Measurements from ENCODE around the gene NDUFC2.
"Not testable (repeated sequence)": the region's sequence is repeated elsewhere in the genome, so short reads cannot be mapped to it uniquely, and the experiment has no call there.

NDUFC2 gene

DNA sequence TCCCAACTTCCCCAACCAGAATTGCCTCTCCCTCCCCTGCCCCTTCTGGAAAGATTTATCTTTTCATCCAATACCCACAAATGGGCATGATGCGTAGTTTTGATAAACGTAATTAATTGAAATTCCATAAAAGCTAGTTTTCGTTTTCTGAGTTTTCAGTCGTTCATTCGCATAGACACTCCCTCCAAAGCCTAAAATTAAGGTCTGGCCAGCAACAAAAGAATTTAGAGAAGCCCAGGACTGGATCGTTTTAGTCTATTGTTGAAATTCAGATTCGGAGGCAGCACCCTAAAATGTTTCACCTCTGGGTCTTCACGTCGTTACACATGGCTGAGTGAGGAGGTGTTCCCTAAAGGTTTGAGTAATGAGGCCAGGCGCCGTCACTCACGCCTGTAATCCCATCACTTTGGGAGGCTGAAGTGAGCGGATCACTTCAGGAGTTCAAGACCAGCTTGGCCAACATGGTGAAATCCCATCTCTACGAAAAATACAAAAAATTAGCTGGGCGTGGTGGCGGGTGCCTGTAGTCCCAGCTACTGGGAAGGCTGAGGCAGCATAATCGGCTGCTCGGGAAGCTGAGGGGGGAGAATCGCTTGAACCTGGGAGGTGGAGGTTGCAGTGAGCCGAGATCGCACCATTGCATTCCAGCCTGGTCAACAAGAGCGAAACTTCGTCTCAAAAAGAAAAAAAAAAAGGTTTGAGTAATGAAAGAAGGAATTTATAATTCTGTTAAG, 589 bp upstream of the NDUFC2 start:
- DNase-seq (ENCODE audit: low read depth in 1 of 2, low spot score in 1 of 2): no peak

DNA sequence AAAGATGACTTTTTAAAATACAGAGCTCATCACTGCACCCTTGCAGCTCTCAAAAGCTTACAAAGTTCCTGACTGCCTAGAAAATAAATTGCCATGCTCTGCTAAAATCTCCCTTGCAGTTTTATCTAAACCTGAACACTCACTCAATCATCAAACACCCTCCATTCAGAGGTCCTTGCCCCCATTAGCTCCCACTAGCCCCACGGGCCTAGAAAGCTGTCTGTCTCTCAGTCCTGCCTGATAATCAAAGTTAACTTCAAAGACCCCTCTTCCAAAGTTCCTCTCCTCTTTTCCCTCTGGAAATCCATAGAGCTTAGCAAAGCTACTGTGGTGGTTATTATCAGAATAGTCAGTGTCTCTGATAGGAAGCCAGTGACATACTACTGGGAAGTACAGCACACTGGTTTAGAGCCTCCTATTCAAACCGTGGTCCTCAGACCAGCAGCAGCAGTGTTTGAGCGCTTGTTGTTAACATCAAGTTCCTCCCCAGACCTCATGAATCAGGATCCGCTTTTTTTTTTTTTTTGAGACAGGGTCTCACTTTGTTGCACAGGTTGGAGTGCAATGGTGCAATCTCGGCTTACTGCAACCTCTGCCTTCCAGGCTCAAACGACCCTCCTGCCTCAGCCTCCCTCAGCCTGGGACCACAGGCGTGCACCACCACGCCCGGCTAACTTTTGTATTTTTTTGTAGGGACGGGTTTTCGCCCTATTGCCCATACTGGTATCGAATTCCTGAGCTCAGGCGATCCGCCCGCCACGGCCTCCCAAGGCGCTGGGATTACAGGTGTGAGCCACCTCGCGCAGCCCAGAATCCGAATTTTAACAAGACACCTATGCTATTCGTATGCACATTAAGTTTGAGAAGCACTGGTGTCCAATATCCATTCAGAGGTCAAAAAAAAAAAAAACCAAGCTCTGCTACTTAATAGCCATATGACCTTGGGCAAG, 1.2 kb downstream of the NDUFC2 start:
- DNase-seq (ENCODE audit: low read depth in 1 of 2, low spot score in 1 of 2): no peak

DNA sequence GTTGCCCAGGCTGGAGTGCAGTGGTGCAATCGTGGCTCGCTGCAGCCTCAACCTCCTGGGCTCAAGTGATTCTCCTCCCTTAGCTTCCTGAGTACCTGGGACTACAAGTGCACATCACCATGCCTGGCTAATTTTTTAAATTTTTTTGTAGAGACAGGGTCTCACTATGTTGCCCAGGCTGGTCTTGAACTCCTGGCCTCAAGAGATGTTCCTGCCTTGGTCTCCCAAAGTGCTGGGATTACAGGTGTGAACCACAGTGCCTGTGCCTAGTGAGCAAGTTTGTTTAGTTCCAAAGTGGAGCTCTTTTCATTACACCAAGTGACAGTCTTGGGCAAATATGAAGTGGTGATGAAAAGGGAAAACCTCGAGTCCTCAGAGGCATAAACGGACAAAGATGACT, 2.1 kb downstream of the NDUFC2 start:
- DNase-seq (ENCODE audit: low read depth in 1 of 2, low spot score in 1 of 2): not testable (repeated sequence)

DNA sequence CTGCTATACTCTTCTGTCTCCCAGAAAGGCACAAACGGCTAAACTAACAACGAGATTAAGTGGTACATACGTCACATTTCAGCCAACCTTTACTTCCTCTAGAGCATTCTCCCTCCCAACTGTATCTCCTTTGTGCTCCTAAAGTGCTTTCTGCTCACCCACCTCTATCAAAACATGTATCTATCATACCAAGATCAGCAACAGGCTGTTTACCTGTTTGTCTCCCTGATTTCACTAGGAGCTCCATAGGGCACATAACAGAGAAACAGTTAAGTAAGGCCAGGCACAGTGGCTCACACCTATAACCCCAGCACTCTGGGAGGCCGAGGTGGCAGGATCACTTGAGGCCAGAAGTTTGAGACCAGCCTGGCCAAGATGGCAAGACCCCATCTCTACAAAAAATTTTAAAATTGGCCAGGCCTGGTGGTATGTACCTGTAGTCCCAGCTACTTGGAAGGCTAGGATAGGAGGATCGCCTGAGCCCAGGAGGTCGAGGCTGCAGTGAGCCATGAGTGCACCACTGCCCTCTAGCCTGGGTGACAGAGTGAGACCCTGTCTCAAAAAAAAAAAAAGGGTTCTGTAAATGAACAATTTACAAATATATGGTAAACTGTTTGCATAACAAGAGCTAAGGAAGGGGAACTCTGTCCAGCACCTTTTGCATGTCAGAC, 2.8 kb downstream of the NDUFC2 start:
- DNase-seq (ENCODE audit: low read depth in 1 of 2, low spot score in 1 of 2): no peak

DNA sequence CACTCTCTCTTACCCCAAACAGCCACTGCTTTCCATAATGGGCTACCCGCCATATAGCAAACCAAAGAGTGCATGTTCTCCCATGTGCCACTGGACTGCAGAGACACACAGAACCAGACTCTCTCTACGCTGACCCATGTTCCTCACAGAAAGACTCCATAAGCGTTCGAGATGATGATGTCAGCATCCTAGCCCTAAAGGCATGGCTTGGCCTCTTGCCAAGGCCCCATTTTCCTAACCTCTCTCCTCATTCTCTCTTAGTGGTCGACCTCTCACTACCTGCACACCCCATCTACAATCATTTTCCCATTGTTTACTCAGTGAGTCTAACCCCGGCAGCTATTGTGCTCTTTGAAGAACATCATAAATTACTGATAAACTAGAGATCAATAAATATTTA, 4.9 kb downstream of the NDUFC2 start:
- DNase-seq (ENCODE audit: low read depth in 1 of 2, low spot score in 1 of 2): no peak

DNA sequence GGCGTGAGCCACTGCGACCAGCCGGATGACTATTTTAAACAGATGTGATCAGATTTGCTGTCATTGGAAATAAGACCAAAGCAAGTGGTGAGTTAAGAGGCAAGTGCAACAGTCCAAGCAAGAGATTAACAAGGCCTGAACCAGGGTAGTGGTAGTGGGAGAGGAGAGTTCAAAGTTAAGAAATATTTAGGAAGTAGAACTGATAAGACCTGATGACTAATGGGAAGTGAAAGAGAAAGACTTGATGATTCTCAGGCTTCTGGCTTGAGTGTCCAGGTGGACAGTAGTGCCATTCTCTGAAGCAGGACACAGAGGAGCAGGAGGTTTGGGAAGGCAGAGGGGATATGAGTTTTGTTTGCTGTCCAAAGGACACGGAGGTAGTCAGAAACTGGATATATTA, 7.2 kb downstream of the NDUFC2 start:
- DNase-seq (ENCODE audit: low read depth in 1 of 2, low spot score in 1 of 2): no peak

DNA sequence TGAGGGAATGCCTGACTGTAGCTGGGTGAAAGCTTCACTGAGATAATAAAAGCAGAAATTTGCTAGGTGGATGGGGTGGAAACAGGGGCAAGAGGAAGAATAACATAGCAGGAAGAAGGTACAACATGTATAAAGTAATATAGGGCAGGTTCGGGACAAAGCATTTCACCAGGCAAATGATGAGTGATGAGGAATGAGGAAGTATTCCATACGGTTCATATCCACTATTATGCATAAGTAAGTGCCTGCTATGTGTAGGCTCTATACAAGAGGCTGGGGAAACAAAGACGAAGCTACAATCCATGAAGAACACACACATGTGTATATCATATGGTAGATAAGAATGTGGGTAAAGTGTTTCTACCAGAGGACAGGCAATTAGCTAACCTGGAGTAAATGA, 7.9 kb downstream of the NDUFC2 start:
- DNase-seq (ENCODE audit: low read depth in 1 of 2, low spot score in 1 of 2): no peak

DNA sequence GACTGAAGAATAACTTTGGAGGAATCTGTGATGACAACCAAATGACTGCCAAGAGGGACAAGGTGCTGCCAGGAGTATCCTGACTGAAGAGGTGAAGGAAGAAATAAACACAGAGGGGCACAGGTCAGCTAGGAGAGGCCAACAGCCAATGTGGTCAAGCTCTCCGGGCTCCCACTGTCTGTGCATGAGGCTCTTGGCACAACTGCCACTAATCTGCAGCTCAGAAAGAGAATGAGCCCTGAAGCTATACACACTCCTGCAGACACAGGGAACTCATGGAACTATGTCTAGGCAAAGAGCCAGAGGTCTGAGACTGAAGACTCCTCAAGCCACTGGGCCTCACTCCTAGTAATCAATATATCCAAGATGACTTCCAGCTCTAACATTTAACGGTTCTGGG, 9.0 kb downstream of the NDUFC2 start:
- DNase-seq (ENCODE audit: low read depth in 1 of 2, low spot score in 1 of 2): no peak

DNA sequence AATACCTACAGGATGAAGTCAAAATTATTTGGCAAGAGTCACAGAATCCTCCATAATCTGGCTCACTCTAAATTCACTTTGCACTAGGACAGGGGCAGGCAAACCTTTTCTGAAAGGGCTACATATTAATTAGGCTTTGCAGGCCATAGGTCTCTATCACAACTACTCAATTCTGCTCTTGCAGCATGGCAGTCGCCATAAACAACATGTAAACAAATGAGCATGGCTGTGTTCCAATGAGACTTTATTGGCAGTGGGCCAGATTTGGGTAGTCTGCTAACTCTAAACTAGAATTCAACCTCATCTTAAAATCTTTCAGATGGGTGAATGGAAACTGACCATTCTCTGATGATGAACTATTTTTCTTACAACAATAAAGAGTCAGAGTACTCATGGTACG, 10.2 kb downstream of the NDUFC2 start:
- no peak for DNase-seq (ENCODE audit: low read depth in 1 of 2, low spot score in 1 of 2)

DNA sequence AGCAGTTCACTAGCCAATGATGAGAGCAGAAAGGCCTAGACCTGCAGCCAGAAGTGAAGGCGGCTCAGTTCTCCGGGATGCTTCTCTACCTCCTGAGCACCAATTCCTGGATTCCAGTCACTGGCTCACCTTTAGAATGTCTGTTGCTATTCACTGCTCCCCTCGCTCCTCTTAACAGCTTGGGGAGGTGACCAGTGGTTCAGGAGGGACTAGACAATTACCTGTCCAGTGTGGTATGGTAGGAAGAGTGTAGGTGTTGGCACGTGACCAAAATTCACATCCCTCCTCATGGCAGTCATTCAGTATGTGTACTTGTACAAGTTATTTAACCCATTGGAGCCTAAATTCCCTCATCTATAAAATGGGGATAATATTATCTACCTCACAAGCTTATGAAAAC, 12.0 kb downstream of the NDUFC2 start:
- no peak for DNase-seq (ENCODE audit: low read depth in 1 of 2, low spot score in 1 of 2)

DNA sequence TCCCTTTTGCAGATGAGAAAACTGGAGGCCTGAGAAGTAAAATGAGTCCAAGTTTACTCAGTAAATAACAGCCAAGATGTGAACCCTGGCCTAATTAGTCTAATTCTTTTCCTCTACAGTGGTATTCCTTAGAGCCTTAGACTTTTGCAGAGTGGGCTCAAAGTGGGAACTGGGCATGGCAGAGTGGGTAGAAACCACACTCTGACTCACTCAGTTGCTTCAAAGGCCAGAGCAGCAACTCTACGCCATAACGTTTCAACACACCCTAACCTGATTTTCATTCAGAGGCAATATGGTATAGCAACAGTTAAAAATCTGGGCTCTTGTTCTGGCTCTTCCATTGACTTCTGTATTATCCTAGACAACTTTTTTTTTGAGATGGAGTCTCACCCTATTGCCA, 13.2 kb downstream of the NDUFC2 start:
- no peak for DNase-seq (ENCODE audit: low read depth in 1 of 2, low spot score in 1 of 2)

DNA sequence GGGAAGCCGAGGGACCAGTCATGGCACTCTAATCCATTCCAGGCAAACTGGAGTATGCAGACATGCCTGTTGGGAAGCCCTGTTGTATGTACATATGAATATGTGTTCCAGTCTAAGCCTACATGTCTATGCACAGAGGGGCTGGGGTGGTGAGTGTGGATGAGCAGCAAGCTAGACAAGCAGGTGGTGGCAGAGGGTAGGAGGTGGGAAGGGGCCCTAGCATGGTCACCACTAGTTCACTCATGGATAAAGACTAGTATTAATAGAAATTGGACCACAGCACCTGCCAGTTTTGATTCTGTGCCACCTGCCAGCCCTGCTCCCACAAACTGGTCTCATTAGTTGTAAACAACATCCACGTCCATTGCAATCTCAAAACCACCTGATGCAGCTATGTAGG, 14.5 kb downstream of the NDUFC2 start:
- DNase-seq (ENCODE audit: low read depth in 1 of 2, low spot score in 1 of 2): no peak

DNA sequence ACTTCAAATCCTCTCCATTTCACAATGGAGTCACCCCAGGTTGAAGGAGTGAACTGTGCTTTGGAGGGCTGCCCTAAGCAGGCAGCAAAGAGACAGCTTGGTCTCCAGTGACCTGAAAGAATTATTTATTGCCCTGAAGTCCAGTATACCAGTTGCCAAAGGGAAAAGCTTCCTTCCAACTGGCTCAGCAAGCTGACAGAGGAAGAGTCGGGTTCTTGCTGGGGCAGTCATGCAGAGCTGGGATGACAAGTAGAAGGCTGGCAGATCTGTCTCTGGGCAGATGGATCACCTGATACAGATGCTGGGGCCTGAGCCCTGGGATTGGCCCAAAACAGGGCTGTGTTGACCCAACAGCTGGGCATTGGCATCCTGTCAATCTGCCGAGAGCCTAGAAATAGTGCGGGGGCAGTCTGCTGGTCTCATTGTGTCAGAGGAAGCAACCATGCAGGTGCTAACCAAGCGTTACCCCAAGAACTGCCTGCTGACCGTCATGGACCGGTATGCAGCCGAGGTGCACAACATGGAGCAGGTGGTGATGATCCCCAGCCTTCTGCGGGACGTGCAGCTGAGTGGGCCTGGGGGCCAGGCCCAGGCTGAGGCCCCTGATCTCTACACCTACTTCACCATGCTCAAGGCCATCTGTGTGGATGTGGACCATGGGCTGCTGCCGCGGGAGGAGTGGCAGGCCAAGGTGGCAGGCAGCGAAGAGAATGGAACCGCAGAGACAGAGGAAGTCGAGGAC, 16.1 kb downstream of the NDUFC2 start, which contains the start of gene THRSP:
Gene THRSP, plus strand, starts transcription at position 422 of the 742 bp plus-strand sequence. Its CDS starts 21 bp downstream, at position 443.
- DNase-seq (ENCODE audit: low read depth in 1 of 2, low spot score in 1 of 2): no peak

DNA sequence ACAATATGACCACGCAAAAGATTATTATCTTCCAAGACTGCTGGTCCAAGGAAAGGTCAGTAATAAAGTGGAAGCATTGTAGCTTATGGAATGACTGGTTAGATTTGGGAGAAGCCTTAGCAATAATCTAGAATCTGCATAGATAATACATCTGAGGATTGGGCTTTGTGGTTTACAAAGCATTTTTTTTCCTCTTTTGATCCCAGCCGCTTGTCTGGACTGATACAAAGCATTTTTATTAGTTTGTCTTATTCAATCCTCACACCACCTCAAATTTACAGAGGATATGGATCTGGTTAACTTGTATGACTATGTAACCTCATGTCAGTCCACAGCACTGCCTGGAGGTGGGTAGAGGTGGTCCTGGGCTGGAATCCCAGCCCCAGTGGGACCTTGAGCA, 17.0 kb downstream of the NDUFC2 start:
- DNase-seq (ENCODE audit: low read depth in 1 of 2, low spot score in 1 of 2): no peak

DNA sequence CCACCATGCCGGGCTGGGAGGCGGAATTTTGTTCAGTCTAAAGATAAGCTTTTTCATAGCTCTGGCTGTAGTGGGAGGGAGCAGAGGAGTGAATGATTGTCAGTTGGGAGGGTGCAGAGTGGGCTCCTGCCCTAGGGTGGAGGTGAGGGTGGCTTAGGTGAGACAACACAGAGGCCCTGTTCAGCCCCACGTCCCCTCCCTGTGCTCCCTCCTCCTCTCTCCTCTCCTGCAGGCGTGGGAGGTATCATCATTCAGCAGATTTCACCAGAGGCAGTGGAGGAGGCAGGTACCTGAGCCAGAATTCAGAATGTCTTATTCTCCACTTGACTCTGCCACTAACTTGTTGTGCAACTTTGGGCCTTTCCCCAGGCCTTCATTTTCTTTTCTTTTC, 17.7 kb downstream of the NDUFC2 start:
- DNase-seq (ENCODE audit: low read depth in 1 of 2, low spot score in 1 of 2): no peak

DNA sequence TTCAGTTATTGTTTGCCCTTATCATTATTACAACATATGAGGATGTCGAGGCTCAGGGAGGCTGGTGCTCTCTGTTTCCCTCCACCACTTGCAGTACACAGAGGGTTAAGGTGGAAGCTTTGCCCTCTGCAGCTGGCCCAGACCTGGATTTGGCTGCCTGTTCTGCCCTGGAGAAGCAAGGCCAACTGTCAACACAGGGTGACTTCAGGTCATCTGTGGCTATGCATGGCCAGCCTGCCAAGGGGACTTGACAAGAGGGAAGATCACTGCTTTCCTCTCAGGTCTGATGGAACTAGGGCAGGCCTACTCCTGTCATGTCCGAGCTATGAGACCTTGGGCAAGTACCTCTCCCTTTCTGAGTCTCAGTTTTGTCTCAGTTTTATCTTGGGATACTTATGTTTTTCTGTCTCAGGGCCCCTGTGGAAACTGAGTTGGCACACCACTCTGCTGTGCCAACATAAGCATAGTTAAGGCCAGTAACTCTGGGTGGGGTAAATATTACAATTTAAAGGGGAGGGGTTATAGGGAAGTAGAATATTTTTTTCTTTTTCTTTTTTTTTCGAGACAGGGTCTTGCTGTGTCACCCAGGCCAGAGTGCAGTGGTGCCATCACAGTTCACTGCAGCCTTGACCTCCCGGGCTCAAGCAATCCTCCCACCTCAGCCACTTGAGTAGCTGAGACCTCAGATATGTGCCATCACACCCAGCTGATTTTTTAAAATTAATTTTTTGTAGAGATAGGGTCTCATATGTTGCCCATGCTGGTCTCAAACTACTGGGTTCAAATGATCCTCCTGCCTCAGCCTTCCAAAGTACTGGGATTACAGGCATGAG, 18.4 kb downstream of the NDUFC2 start:
- no peak for DNase-seq (ENCODE audit: low read depth in 1 of 2, low spot score in 1 of 2)

DNA sequence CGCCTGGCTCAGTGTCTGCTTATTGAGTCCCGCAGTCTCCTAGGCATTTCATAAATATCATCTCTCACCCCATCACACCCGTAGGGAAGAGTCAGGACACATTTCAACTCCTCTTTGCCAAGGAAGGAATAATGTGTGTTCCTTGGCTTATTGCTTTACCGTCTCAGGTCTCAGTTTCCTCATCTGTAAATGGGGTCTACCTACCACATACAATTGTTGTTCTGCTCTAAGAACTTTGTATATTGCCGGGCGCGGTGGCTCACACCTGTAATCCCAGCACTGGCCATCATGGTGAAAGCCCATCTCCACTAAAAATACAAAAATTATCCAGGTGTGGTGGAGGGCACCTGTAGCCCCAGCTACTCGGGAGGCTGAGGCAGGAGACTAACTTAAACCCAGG, 19.1 kb downstream of the NDUFC2 start:
- DNase-seq (ENCODE audit: low read depth in 1 of 2, low spot score in 1 of 2): no peak

DNA sequence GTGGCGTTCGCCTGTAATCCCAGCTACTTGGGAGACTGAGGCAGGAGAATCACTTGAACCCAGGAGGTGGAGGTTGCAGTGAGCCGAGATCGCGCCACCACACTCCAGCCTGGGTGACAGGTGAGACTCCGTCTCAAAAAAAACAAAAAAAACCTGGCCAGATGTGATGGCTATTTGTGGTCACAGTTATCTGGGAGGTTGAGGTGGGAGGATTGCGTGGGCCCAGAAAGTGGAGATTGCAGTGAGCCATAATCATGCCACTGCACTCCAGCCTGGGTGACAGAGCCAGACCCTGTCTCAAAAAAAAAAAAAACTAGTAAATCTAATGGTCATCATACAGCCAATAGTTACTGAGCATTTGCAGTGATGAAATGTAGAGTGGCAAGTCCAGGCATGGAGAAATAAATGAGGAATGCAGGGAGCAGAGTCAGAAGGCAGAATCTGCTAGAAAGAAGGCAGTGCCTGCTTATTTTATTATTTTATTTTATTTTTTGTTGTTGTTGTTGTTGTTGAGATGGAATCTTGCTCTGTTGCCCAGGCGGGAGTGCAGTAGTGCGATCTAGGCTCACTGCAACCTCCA, 19.8 kb downstream of the NDUFC2 start:
- not testable (repeated sequence) for DNase-seq (ENCODE audit: low read depth in 1 of 2, low spot score in 1 of 2)

DNA sequence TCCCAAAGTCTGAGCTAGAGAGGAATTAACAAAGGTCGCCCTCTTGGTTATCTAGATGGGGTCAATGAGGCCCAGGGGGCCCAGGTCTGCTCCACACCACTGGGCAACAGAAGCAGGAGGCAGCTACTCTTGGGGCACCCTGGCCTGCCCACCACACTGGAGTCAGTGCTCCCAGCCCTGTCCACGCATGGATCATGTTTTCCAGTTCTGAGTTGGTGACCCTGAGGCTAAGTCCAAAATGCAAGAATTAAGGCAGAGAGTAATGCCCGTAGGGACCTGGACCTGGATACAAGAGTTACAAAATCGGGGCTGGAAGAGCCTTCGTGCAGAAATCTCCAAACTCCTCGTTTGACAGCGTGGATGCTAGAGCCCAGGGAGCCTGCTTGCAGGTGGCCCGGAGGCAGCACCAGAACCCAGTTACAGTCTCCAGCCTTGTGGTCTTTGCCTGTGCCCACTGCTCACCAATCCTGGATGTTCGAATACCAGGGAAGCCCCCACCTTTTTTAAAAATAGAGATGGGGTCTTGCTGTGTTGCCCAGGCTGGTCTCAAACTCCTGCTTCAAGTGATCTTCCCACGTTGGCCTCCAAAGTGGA, 22.1 kb downstream of the NDUFC2 start:
- DNase-seq (ENCODE audit: low read depth in 1 of 2, low spot score in 1 of 2): no peak

All from activated CD4-positive, alpha-beta T cell treated with anti-CD3 and anti-CD28 coated beads, Interleukin-2, amount 50 U/mL, for 24 hours (primary cell).